HEK293 (cell line): Measurements from ENCODE around the gene PHF3.

Experiments
- CTCF ChIA-PET: fragments of 350-600 bp; formaldehyde crosslinking; extraction: SDS; loops from one replicate; lab custom pipeline; 2021; ENCODE audit warnings: antibody characterized with exemption; lab: Yijun Ruan, JAX
- POLR2A ChIA-PET: fragments of 300-600 bp; formaldehyde crosslinking; extraction: SDS; loops from one replicate; lab custom pipeline; 2020; ENCODE audit warnings: antibody characterized with exemption, inconsistent platforms; lab: Yijun Ruan, JAX
- H3K27ac ChIP-seq: fragments of 200-500 bp; sonication (Bioruptor generic); 2 replicates; pipeline ENCODE4 v1.5.1; 2014; ENCODE audit warnings: low read depth, low read length, control low read depth, inconsistent platforms; ENCODE audit errors: extremely low read depth
- H3K36me3 ChIP-seq, 2 experiments: fragments of 200-500 bp in 1 of 2; sonication (Bioruptor generic) in 1 of 2; 1 replicate in 1 of 2; 2 replicates in 1 of 2; pipeline ENCODE4 v1.5.1; 2014 to 2017; ENCODE audit warnings: inconsistent platforms in 2 of 2, low read length in 2 of 2; ENCODE audit not compliant: control insufficient read depth in 2 of 2, insufficient read depth in 1 of 2
- H3K4me1 ChIP-seq: fragments of 200-500 bp; sonication (Bioruptor generic); 2 replicates; pipeline ENCODE4 v1.5.1; 2014; ENCODE audit warnings: mild to moderate bottlenecking, low read length, inconsistent platforms; ENCODE audit not compliant: control insufficient read depth, insufficient read depth
- H3K4me3 ChIP-seq: 2 replicates; pipeline ENCODE4 v1.5.1; 2011; ENCODE audit warnings: low read depth, mild to moderate bottlenecking, control low read depth, low read length, moderate library complexity
- H3K9me3 ChIP-seq: fragments of 200-500 bp; sonication (Bioruptor generic); 2 replicates; pipeline ENCODE4 v1.5.1; 2014; ENCODE audit warnings: low read depth, low read length, inconsistent platforms; ENCODE audit not compliant: control insufficient read depth, insufficient read depth
- GLI4 ChIP-seq: fragments of 450-650 bp; formaldehyde crosslinking; IDR thresholded peaks from 2 replicates; pipeline ENCODE4 v1.5.1; 2016; ENCODE audit warnings: missing biosample characterization, missing genetic modification characterization
- KLF16 ChIP-seq: fragments of 450-650 bp; formaldehyde crosslinking; IDR thresholded peaks from 2 replicates; pipeline ENCODE4 v1.5.1; 2017; ENCODE audit warnings: missing biosample characterization, missing genetic modification characterization
- SCRT2 ChIP-seq: fragments of 450-650 bp; formaldehyde crosslinking; IDR thresholded peaks from 2 replicates; pipeline ENCODE4 v1.5.1; 2016; ENCODE audit warnings: missing biosample characterization, missing genetic modification characterization
- SP2 ChIP-seq: fragments of 450-650 bp; formaldehyde crosslinking; IDR thresholded peaks from 2 replicates; pipeline ENCODE4 v1.5.1; 2016; ENCODE audit warnings: missing biosample characterization, missing genetic modification characterization
- SP7 ChIP-seq: fragments of 450-650 bp; formaldehyde crosslinking; IDR thresholded peaks from 2 replicates; pipeline ENCODE4 v1.5.1; 2016; ENCODE audit warnings: missing biosample characterization, missing genetic modification characterization
- ZBTB26 ChIP-seq: fragments of 450-650 bp; formaldehyde crosslinking; optimal IDR thresholded peaks from 2 replicates; pipeline ENCODE3; 2016; ENCODE audit warnings: missing biosample characterization, mild to moderate bottlenecking, missing genetic modification characterization
- ZBTB48 ChIP-seq: fragments of 450-650 bp; formaldehyde crosslinking; IDR thresholded peaks from 2 replicates; pipeline ENCODE4 v1.5.1; 2016; ENCODE audit warnings: missing biosample characterization, missing genetic modification characterization
- ZFP41 ChIP-seq: fragments of 450-650 bp; formaldehyde crosslinking; IDR thresholded peaks from 2 replicates; pipeline ENCODE4 v1.5.1; 2016; ENCODE audit warnings: missing biosample characterization, missing genetic modification characterization, borderline replicate concordance
- ZNF133 ChIP-seq: fragments of 450-650 bp; formaldehyde crosslinking; IDR thresholded peaks from 2 replicates; pipeline ENCODE4 v1.5.1; 2016; ENCODE audit warnings: missing biosample characterization, missing genetic modification characterization
- ZNF629 ChIP-seq: fragments of 450-650 bp; formaldehyde crosslinking; IDR thresholded peaks from 2 replicates; pipeline ENCODE4 v1.5.1; 2017; ENCODE audit warnings: missing biosample characterization, missing genetic modification characterization
- ZNF670 ChIP-seq: fragments of 450-650 bp; formaldehyde crosslinking; IDR thresholded peaks from 2 replicates; pipeline ENCODE4 v1.5.1; 2016; ENCODE audit warnings: missing biosample characterization, missing genetic modification characterization, low read depth
- TF ChIP-seq, protein P1 (sequence below): fragments of 450-650 bp; formaldehyde crosslinking; IDR thresholded peaks from 2 replicates; pipeline ENCODE4 v1.5.1; 2017; ENCODE audit warnings: missing biosample characterization, missing genetic modification characterization
- TF ChIP-seq, protein P2 (sequence below): fragments of 450-650 bp; formaldehyde crosslinking; IDR thresholded peaks from 2 replicates; pipeline ENCODE4 v1.5.1; 2016; ENCODE audit warnings: missing biosample characterization, missing genetic modification characterization
- TF ChIP-seq, protein P3 (sequence below): fragments of 450-650 bp; formaldehyde crosslinking; IDR thresholded peaks from 2 replicates; pipeline ENCODE4 v1.5.1; 2017; ENCODE audit warnings: missing biosample characterization, missing genetic modification characterization
- TF ChIP-seq, protein P4 (sequence below): fragments of 450-650 bp; IDR thresholded peaks from 2 replicates; pipeline ENCODE4 v1.5.1; 2018; ENCODE audit warnings: missing biosample characterization, missing genetic modification characterization

Gene PHF3

GRCh38 chr6:63714091-63714490 is 78.5 kb downstream of the PHF3 start:
- POLR2A ChIA-PET = no interaction called here
- Histone ChIP-seq H3K4me1 (no peaks in the 10 kb centered on the region), H3K4me3 (no peak overlapping the region), H3K9me3 (no peaks in the 10 kb centered on the region)
- no peak for TF ChIP-seq ZBTB48 (tag by site-specific recombination)
- no peak for TF ChIP-seq GLI4
- TF ChIP-seq, all 188 proteins: peak for 0
- H3K36me3 ChIP-seq = peaks cover 32 to 53% of the 10 kb centered on the region in 2 experiments
- H3K27ac ChIP-seq = no peak overlapping the region
- CTCF ChIA-PET = interaction anchor here (0.6 to 1.0 kb wide), 5 partner anchors 8 to 316 kb away, joined by 3 read pairs; no protein-coding TSS in a partner anchor

- Histone ChIP-seq H3K36me3 (peaks cover 18 to 32% of the 10 kb centered on the region in 2 experiments), H3K4me1 (no peaks in the 10 kb centered on the region), H3K4me3 (no peak overlapping the region), H3K27ac (no peak overlapping the region), H3K9me3 (no peaks in the 10 kb centered on the region)
- CTCF ChIA-PET = interaction anchor here (1.0 kb wide), 1 partner anchor 363 kb away, joined by 3 read pairs; no protein-coding TSS in a partner anchor
- TF ChIP-seq ZBTB26 (tag by site-specific recombination) = no peak
- POLR2A ChIA-PET = no interaction called here
These were observed 80.6 kb downstream of the PHF3 start for GRCh38 chr6:63716169-63716568.

DNA sequence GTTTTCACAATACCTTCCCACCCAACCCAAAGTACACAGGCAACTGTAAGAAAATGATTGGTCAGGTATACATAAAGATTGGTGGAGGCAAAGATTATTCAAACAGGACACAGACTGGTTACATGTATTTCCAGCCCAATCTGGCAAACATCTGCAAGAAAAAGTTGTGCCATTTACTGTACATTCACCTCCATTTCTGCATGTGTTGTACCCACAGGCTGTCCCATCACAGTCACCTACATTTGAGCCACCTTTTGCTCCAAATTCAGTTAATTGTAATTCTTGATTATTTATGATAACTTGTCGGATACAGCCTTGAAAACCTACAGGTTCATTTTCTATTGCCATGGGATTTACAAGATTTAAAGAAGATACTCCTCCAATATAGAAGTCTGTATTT is 85.6 kb downstream of the PHF3 start:
- Histone ChIP-seq H3K4me3 (no peak overlapping the region), H3K9me3 (no peaks in the 10 kb centered on the region), H3K36me3 (peaks cover 0 to 4% of the 10 kb centered on the region in 2 experiments; a peak in 1 of 3 replicates), H3K27ac (no peak overlapping the region), H3K4me1 (no peaks in the 10 kb centered on the region)
- TF ChIP-seq ZNF133 (peak; percentile 94), SP2 (tag by site-specific recombination) (no peak)
- CTCF ChIA-PET = interaction anchor here (0.5 kb wide), 1 partner anchor 40 kb away, joined by 4 read pairs; no protein-coding TSS in a partner anchor
- POLR2A ChIA-PET = no interaction called here

- Histone ChIP-seq H3K27ac (no peak overlapping the region), H3K4me1 (no peaks in the 10 kb centered on the region), H3K4me3 (no peak overlapping the region)
- POLR2A ChIA-PET = no interaction called here
- no peak for TF ChIP-seq ZFP41 (tag by site-specific recombination)
- TF ChIP-seq, protein P1, sequence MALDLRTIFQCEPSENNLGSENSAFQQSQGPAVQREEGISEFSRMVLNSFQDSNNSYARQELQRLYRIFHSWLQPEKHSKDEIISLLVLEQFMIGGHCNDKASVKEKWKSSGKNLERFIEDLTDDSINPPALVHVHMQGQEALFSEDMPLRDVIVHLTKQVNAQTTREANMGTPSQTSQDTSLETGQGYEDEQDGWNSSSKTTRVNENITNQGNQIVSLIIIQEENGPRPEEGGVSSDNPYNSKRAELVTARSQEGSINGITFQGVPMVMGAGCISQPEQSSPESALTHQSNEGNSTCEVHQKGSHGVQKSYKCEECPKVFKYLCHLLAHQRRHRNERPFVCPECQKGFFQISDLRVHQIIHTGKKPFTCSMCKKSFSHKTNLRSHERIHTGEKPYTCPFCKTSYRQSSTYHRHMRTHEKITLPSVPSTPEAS (tag by site-specific recombination) = no peak
- TF ChIP-seq, all 188 proteins: peak for 0
- Histone ChIP-seq H3K36me3 (no peaks in the 10 kb centered on the region), H3K9me3 (no peaks in the 10 kb centered on the region)
- CTCF ChIA-PET = no interaction called here
These were observed 89.1 kb downstream of the PHF3 start for GRCh38 chr6:63724721-63725120.

DNA sequence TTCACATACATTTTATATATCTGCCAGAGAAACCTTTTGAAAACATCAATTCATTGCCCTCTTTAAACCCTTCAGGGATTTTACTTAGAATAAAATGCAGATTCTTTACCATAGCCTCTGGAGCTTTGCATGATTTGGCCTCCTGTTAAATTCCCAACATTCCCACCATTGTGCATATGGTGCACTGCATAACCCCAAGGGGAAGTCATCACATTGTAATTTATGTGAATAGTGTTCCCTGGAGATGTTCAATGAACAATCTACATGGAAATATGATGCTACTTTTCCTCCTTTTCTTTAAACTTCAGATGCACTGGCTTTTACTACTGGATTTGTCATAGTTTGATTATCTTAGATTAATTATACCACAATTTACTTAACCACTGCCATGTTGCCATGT is 94.7 kb downstream of the PHF3 start:
- ChIA-PET CTCF (interaction anchor here (1.0 kb wide), 1 partner anchor 34 kb away, joined by 3 read pairs; no protein-coding TSS in a partner anchor), POLR2A (no interaction called here)
- Histone ChIP-seq H3K4me3 (no peak overlapping the region), H3K9me3 (no peaks in the 10 kb centered on the region), H3K4me1 (no peaks in the 10 kb centered on the region), H3K27ac (no peak overlapping the region), H3K36me3 (no peaks in the 10 kb centered on the region)
- TF ChIP-seq, protein P2, sequence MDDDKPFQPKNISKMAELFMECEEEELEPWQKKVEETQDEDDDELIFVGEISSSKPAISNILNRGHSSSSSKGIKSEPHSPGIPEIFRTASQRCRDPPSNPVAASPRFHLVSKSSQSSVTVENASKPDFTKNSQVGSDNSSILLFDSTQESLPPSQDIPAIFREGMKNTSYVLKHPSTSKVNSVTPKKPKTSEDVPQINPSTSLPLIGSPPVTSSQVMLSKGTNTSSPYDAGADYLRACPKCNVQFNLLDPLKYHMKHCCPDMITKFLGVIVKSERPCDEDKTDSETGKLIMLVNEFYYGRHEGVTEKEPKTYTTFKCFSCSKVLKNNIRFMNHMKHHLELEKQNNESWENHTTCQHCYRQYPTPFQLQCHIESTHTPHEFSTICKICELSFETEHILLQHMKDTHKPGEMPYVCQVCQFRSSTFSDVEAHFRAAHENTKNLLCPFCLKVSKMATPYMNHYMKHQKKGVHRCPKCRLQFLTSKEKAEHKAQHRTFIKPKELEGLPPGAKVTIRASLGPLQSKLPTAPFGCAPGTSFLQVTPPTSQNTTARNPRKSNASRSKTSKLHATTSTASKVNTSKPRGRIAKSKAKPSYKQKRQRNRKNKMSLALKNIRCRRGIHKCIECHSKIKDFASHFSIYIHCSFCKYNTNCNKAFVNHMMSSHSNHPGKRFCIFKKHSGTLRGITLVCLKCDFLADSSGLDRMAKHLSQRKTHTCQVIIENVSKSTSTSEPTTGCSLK = no peak
- TF ChIP-seq ZNF629 (tag by site-specific recombination) = no peak
- TF ChIP-seq ZNF670 = no peak
- TF ChIP-seq SCRT2 (tag by site-specific recombination) = no peak
- TF ChIP-seq, protein P3, sequence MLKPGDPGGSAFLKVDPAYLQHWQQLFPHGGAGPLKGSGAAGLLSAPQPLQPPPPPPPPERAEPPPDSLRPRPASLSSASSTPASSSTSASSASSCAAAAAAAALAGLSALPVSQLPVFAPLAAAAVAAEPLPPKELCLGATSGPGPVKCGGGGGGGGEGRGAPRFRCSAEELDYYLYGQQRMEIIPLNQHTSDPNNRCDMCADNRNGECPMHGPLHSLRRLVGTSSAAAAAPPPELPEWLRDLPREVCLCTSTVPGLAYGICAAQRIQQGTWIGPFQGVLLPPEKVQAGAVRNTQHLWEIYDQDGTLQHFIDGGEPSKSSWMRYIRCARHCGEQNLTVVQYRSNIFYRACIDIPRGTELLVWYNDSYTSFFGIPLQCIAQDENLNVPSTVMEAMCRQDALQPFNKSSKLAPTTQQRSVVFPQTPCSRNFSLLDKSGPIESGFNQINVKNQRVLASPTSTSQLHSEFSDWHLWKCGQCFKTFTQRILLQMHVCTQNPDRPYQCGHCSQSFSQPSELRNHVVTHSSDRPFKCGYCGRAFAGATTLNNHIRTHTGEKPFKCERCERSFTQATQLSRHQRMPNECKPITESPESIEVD (tag by site-specific recombination) = no peak
- TF ChIP-seq KLF16 (tag by site-specific recombination) = no peak
- TF ChIP-seq ZFP41 (tag by site-specific recombination) = no peak
- TF ChIP-seq, protein P4, sequence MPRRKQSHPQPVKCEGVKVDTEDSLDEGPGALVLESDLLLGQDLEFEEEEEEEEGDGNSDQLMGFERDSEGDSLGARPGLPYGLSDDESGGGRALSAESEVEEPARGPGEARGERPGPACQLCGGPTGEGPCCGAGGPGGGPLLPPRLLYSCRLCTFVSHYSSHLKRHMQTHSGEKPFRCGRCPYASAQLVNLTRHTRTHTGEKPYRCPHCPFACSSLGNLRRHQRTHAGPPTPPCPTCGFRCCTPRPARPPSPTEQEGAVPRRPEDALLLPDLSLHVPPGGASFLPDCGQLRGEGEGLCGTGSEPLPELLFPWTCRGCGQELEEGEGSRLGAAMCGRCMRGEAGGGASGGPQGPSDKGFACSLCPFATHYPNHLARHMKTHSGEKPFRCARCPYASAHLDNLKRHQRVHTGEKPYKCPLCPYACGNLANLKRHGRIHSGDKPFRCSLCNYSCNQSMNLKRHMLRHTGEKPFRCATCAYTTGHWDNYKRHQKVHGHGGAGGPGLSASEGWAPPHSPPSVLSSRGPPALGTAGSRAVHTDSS (tag by site-specific recombination) = no peak
- no peak for TF ChIP-seq SP7 (tag by site-specific recombination)
